ENCODE data around the gene FXN.

The FXN gene

DNA sequence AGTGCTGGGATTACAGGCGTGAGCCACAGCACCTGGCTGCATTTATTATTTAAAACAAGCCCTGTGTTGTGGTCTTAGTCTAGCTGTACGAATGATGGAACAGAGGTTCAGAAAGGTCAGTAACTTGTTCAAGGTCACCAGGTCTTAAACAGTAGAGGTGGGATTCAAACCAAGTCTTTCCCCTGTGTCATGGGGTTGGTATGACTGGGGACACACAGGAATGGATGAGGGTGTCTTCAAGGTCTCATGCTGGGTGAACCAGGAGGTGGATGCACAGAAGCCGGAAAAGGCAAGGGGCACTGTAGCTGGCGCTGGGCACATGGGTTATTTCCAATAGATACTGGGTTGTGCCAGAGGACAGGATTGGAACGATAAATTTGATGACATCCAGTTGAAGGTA is 106.3 kb downstream of the FXN start:
- H3K36me3 ChIP-seq (ENCODE audit: low read length): no peaks in the 10 kb centered on the region
- TF ChIP-seq EZH2phosphoT487 (conservative IDR thresholded peaks at IDR 0.05; ENCODE audit: low read length): no peak
- TF ChIP-seq, protein P1, sequence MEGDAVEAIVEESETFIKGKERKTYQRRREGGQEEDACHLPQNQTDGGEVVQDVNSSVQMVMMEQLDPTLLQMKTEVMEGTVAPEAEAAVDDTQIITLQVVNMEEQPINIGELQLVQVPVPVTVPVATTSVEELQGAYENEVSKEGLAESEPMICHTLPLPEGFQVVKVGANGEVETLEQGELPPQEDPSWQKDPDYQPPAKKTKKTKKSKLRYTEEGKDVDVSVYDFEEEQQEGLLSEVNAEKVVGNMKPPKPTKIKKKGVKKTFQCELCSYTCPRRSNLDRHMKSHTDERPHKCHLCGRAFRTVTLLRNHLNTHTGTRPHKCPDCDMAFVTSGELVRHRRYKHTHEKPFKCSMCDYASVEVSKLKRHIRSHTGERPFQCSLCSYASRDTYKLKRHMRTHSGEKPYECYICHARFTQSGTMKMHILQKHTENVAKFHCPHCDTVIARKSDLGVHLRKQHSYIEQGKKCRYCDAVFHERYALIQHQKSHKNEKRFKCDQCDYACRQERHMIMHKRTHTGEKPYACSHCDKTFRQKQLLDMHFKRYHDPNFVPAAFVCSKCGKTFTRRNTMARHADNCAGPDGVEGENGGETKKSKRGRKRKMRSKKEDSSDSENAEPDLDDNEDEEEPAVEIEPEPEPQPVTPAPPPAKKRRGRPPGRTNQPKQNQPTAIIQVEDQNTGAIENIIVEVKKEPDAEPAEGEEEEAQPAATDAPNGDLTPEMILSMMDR (IDR thresholded peaks at IDR 0.05; ENCODE audit: insufficient read depth, low read length, poor library complexity, severe bottlenecking): no peak

DNA sequence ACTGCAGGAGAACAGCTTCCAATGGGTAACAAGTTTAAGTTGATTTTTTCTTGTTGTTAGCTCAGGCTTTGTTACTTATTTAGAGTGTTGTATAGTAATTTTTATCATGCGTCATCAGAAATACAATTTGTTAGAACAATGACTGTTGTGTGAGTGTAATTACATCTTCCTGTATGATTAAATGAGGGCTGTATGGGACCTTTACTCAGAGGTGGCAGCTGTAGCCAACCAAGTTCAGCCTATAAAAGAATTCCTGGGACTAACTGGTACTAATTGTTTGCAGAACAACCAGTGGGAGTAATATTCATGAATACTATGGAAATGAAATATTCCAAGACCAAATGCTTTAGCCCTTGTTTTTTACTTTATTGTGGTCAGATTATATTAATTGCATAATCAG is 107.7 kb downstream of the FXN start:
- H3K9me3 ChIP-seq (ENCODE audit: insufficient read depth, low read length): no peaks in the 10 kb centered on the region
- TF ChIP-seq EZH2phosphoT487 (conservative IDR thresholded peaks at IDR 0.05; ENCODE audit: low read length): no peak
- TF ChIP-seq, protein P1 (IDR thresholded peaks at IDR 0.05; ENCODE audit: insufficient read depth, low read length, poor library complexity, severe bottlenecking): no peak
- no peak overlapping the region for H2AFZ ChIP-seq (ENCODE audit: low read depth, low read length, severe bottlenecking)
- H3K9ac ChIP-seq (ENCODE audit: low read length): no peak overlapping the region
- no peaks in the 10 kb centered on the region for H4K20me1 ChIP-seq (ENCODE audit: low read depth, low read length)
- H3K27ac ChIP-seq (ENCODE audit: low read depth, low read length): no peak overlapping the region
- H3K79me2 ChIP-seq (ENCODE audit: insufficient read depth, low read length): no peaks in the 10 kb centered on the region
- H3K9me2 ChIP-seq (replicated peaks; ENCODE audit: insufficient read depth, low read length): no peaks in the 10 kb centered on the region
- no peak overlapping the region for H3K4me3 ChIP-seq (ENCODE audit: insufficient read depth, low read length, poor library complexity, severe bottlenecking)
- no peaks in the 10 kb centered on the region for H3K27me3 ChIP-seq (ENCODE audit: low read length)
- H3K36me3 ChIP-seq (ENCODE audit: low read length): no peaks in the 10 kb centered on the region
- no peaks in the 10 kb centered on the region for H3F3A ChIP-seq (ENCODE audit: insufficient read depth)
- H3K4me2 ChIP-seq (ENCODE audit: low read depth, low read length, poor library complexity, severe bottlenecking): no peak overlapping the region

More for the DNA sequence above, 106.3 kb downstream of the FXN start:
- no peak overlapping the region for H3K9ac ChIP-seq (ENCODE audit: low read length)
- no peak overlapping the region for H3K27ac ChIP-seq (ENCODE audit: low read depth, low read length)
- H3K9me3 ChIP-seq (ENCODE audit: insufficient read depth, low read length): no peaks in the 10 kb centered on the region
- H3K79me2 ChIP-seq (ENCODE audit: insufficient read depth, low read length): no peaks in the 10 kb centered on the region
- H3K4me2 ChIP-seq (ENCODE audit: low read depth, low read length, poor library complexity, severe bottlenecking): no peak overlapping the region
- H3K9me2 ChIP-seq (replicated peaks; ENCODE audit: insufficient read depth, low read length): no peaks in the 10 kb centered on the region
- H3K4me3 ChIP-seq (ENCODE audit: insufficient read depth, low read length, poor library complexity, severe bottlenecking): no peak overlapping the region
- no peaks in the 10 kb centered on the region for H4K20me1 ChIP-seq (ENCODE audit: low read depth, low read length)
- H2AFZ ChIP-seq (ENCODE audit: low read depth, low read length, severe bottlenecking): no peak overlapping the region
- no peaks in the 10 kb centered on the region for H3F3A ChIP-seq (ENCODE audit: insufficient read depth)
- no peaks in the 10 kb centered on the region for H3K27me3 ChIP-seq (ENCODE audit: low read length)

DNA sequence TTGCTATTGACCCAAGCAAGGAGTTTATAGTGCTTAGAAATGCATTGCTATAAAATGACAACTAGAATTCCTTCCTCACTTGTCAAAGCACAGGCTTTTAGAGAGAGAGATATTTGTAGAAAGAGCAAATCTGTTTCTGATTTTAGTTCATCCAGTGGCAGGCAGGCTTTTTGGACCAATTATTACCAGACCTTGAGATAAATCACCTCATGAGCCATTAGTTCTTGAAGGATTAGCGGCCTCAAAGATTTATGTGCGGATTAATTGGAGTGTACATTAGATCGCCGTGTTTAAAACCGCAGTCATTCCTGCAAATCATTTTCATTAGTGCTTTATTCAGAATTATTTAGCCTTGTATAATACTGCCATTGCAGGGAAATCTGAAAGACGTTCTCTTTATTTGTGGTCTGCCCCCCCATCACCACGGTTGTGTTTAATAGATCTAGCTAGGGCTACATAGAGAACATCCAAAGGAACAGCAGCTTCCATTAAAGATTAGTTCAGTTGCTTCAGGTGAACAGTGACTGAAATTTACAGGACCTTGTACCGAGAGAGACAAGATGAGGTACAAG is 109.7 kb downstream of the FXN start:
- Histone ChIP-seq H3K9ac (ENCODE audit: low read length) (no peak overlapping the region), H3K9me2 (replicated peaks; ENCODE audit: insufficient read depth, low read length) (no peaks in the 10 kb centered on the region), H3K27me3 (ENCODE audit: low read length) (no peaks in the 10 kb centered on the region), H3F3A (ENCODE audit: insufficient read depth) (no peaks in the 10 kb centered on the region), H3K79me2 (ENCODE audit: insufficient read depth, low read length) (no peaks in the 10 kb centered on the region), H3K27ac (ENCODE audit: low read depth, low read length) (no peak overlapping the region), H3K36me3 (ENCODE audit: low read length) (no peaks in the 10 kb centered on the region), H3K4me3 (ENCODE audit: insufficient read depth, low read length, poor library complexity, severe bottlenecking) (no peak overlapping the region), H2AFZ (ENCODE audit: low read depth, low read length, severe bottlenecking) (no peak overlapping the region), H3K4me2 (ENCODE audit: low read depth, low read length, poor library complexity, severe bottlenecking) (no peak overlapping the region), H3K9me3 (ENCODE audit: insufficient read depth, low read length) (no peaks in the 10 kb centered on the region), H4K20me1 (ENCODE audit: low read depth, low read length) (no peaks in the 10 kb centered on the region)
- TF ChIP-seq, protein P1 (IDR thresholded peaks at IDR 0.05; ENCODE audit: insufficient read depth, low read length, poor library complexity, severe bottlenecking): no peak
- no peak for TF ChIP-seq EZH2phosphoT487 (conservative IDR thresholded peaks at IDR 0.05; ENCODE audit: low read length)
